Measurements from ENCODE around the gene PSMC1.

PSMC1 gene

GRCh38 chr14:90280096-90280495 is 23.7 kb downstream of the PSMC1 start:
- H3K9me3 ChIP-seq (ENCODE audit: low read depth, low read length): no peaks in the 10 kb centered on the region
- TF ChIP-seq EZH2 (IDR thresholded peaks at IDR 0.05) (no peak), POLR2AphosphoS5 (IDR thresholded peaks at IDR 0.05; ENCODE audit: borderline replicate concordance, low read depth, low read length) (no peak), FOXP2 (optimal IDR thresholded peaks at IDR 0.05; ENCODE audit: control extremely low read depth, extremely low read length, insufficient read depth) (no peak)
- DNase-seq (ENCODE audit: low read depth, low spot score): no peak
- no peak overlapping the region for H3K4me3 ChIP-seq
- no peak overlapping the region for H3K9ac ChIP-seq (ENCODE audit: insufficient read length)
- no peaks in the 10 kb centered on the region for H3K36me3 ChIP-seq (ENCODE audit: insufficient read depth, low read length)
- H3K27ac ChIP-seq: no peak overlapping the region

- Histone ChIP-seq H3K4me3 (no peak overlapping the region), H3K9ac (ENCODE audit: insufficient read length) (no peak overlapping the region), H3K27ac (no peak overlapping the region), H3K36me3 (ENCODE audit: insufficient read depth, low read length) (peaks cover 5% of the 10 kb centered on the region; the same call in 1 of the 2 replicates), H3K9me3 (ENCODE audit: low read depth, low read length) (no peaks in the 10 kb centered on the region)
- DNase-seq (ENCODE audit: low read depth, low spot score): no peak
- TF ChIP-seq EZH2 (IDR thresholded peaks at IDR 0.05) (no peak), POLR2AphosphoS5 (IDR thresholded peaks at IDR 0.05; ENCODE audit: borderline replicate concordance, low read depth, low read length) (no peak), FOXP2 (optimal IDR thresholded peaks at IDR 0.05; ENCODE audit: control extremely low read depth, extremely low read length, insufficient read depth) (no peak)
Measured at GRCh38 chr14:90281261-90281660, 24.9 kb downstream of the PSMC1 start.

GRCh38 chr14:90281756-90282155 is 25.4 kb downstream of the PSMC1 start:
- Histone ChIP-seq H3K4me3 (no peak overlapping the region), H3K9ac (ENCODE audit: insufficient read length) (no peak overlapping the region), H3K9me3 (ENCODE audit: low read depth, low read length) (no peaks in the 10 kb centered on the region), H3K36me3 (ENCODE audit: insufficient read depth, low read length) (peaks cover 5% of the 10 kb centered on the region; the same call in 1 of the 2 replicates), H3K27ac (no peak overlapping the region)
- TF ChIP-seq EZH2 (IDR thresholded peaks at IDR 0.05): no peak
- no peak for DNase-seq (ENCODE audit: low read depth, low spot score)

GRCh38 chr14:90287791-90288190 is 31.4 kb downstream of the PSMC1 start:
- H3K9me3 ChIP-seq (ENCODE audit: low read depth, low read length): no peaks in the 10 kb centered on the region
- DNase-seq (ENCODE audit: low read depth, low spot score): no peak
- no peak overlapping the region for H3K9ac ChIP-seq (ENCODE audit: insufficient read length)
- no peak overlapping the region for H3K27ac ChIP-seq
- H3K36me3 ChIP-seq (ENCODE audit: insufficient read depth, low read length): peaks cover 33% of the 10 kb centered on the region
- no peak for TF ChIP-seq EZH2 (IDR thresholded peaks at IDR 0.05)
- no peak for TF ChIP-seq POLR2AphosphoS5 (IDR thresholded peaks at IDR 0.05; ENCODE audit: borderline replicate concordance, low read depth, low read length)
- TF ChIP-seq FOXP2 (optimal IDR thresholded peaks at IDR 0.05; ENCODE audit: control extremely low read depth, extremely low read length, insufficient read depth): no peak
- no peak overlapping the region for H3K4me3 ChIP-seq

- H3K9ac ChIP-seq (ENCODE audit: insufficient read length): no peak overlapping the region
- no peak overlapping the region for H3K4me3 ChIP-seq
- DNase-seq (ENCODE audit: low read depth, low spot score): no peak
- H3K9me3 ChIP-seq (ENCODE audit: low read depth, low read length): no peaks in the 10 kb centered on the region
- no peak for TF ChIP-seq FOXP2 (optimal IDR thresholded peaks at IDR 0.05; ENCODE audit: control extremely low read depth, extremely low read length, insufficient read depth)
- no peak for TF ChIP-seq POLR2AphosphoS5 (IDR thresholded peaks at IDR 0.05; ENCODE audit: borderline replicate concordance, low read depth, low read length)
- TF ChIP-seq EZH2 (IDR thresholded peaks at IDR 0.05): no peak
- H3K27ac ChIP-seq: no peak overlapping the region
- peaks cover 35% of the 10 kb centered on the region for H3K36me3 ChIP-seq (ENCODE audit: insufficient read depth, low read length)
Measured at GRCh38 chr14:90288651-90289355, 32.5 kb downstream of the PSMC1 start.

- DNase-seq (ENCODE audit: low read depth, low spot score): no peak
- Histone ChIP-seq H3K9ac (ENCODE audit: insufficient read length) (no peak overlapping the region), H3K27ac (no peak overlapping the region), H3K9me3 (ENCODE audit: low read depth, low read length) (no peaks in the 10 kb centered on the region), H3K36me3 (ENCODE audit: insufficient read depth, low read length) (peaks cover 42% of the 10 kb centered on the region), H3K4me3 (no peak overlapping the region)
- no peak for TF ChIP-seq FOXP2 (optimal IDR thresholded peaks at IDR 0.05; ENCODE audit: control extremely low read depth, extremely low read length, insufficient read depth)
- no peak for TF ChIP-seq EZH2 (IDR thresholded peaks at IDR 0.05)
- TF ChIP-seq POLR2AphosphoS5 (IDR thresholded peaks at IDR 0.05; ENCODE audit: borderline replicate concordance, low read depth, low read length): no peak
Measured at GRCh38 chr14:90290337-90291011, 34.1 kb downstream of the PSMC1 start.

- Histone ChIP-seq H3K4me3 (no peak overlapping the region), H3K36me3 (ENCODE audit: insufficient read depth, low read length) (peaks cover 47% of the 10 kb centered on the region), H3K27ac (no peak overlapping the region), H3K9me3 (ENCODE audit: low read depth, low read length) (no peaks in the 10 kb centered on the region), H3K9ac (ENCODE audit: insufficient read length) (no peak overlapping the region)
- TF ChIP-seq FOXP2 (optimal IDR thresholded peaks at IDR 0.05; ENCODE audit: control extremely low read depth, extremely low read length, insufficient read depth) (no peak), POLR2AphosphoS5 (IDR thresholded peaks at IDR 0.05; ENCODE audit: borderline replicate concordance, low read depth, low read length) (no peak)
- DNase-seq (ENCODE audit: low read depth, low spot score): no peak
Measured at GRCh38 chr14:90291699-90292098, 35.3 kb downstream of the PSMC1 start.

GRCh38 chr14:90293766-90294730 is 37.7 kb downstream of the PSMC1 start:
- Histone ChIP-seq H3K9ac (ENCODE audit: insufficient read length) (no peak overlapping the region), H3K9me3 (ENCODE audit: low read depth, low read length) (no peaks in the 10 kb centered on the region), H3K27ac (no peak overlapping the region), H3K4me3 (no peak overlapping the region), H3K36me3 (ENCODE audit: insufficient read depth, low read length) (peaks cover 43% of the 10 kb centered on the region)
- no peak for DNase-seq (ENCODE audit: low read depth, low spot score)
- TF ChIP-seq FOXP2 (optimal IDR thresholded peaks at IDR 0.05; ENCODE audit: control extremely low read depth, extremely low read length, insufficient read depth) (no peak), EZH2 (IDR thresholded peaks at IDR 0.05) (no peak), POLR2AphosphoS5 (IDR thresholded peaks at IDR 0.05; ENCODE audit: borderline replicate concordance, low read depth, low read length) (no peak)

All from SK-N-MC (cell line).